AG08396 (cell line): Measurements from ENCODE around the gene KLF12.

Source experiments
- DNase-seq: peaks from one replicate; pipeline ENCODE4 v3.0.0; 2012; ENCODE audit warnings: low spot score, mixed read lengths

KLF12 gene

GRCh38 chr13:74135326-74136083 is 1.3 kb upstream of the KLF12 start:
- peak; percentile 85 for DNase-seq

- DNase-seq = peak; percentile 63
Measured at GRCh38 chr13:74134777-74135325, 647 bp upstream of the KLF12 start.

- peak; percentile 78 for DNase-seq
Measured at GRCh38 chr13:74133657-74134201, 475 bp downstream of the KLF12 start.

- peak; percentile 21 for DNase-seq
Measured at GRCh38 chr13:74132776-74133656, 1.2 kb downstream of the KLF12 start.

- DNase-seq = no peak
Measured at GRCh38 chr13:74132152-74132775, 1.9 kb downstream of the KLF12 start.

- DNase-seq = no peak
Measured at GRCh38 chr13:74131227-74131626, 3.0 kb downstream of the KLF12 start.

- DNase-seq = no peak
Measured at GRCh38 chr13:74129500-74130191, 4.6 kb downstream of the KLF12 start.

- DNase-seq = no peak
Measured at GRCh38 chr13:74128156-74128767, 5.9 kb downstream of the KLF12 start.

- DNase-seq = no peak
Measured at GRCh38 chr13:74118328-74118727, 15.9 kb downstream of the KLF12 start.

- DNase-seq = no peak
Measured at GRCh38 chr13:74117207-74117705, 16.9 kb downstream of the KLF12 start.

GRCh38 chr13:74115133-74115532 is 19.1 kb downstream of the KLF12 start:
- DNase-seq = peak; percentile 26

GRCh38 chr13:74114641-74115040 is 19.6 kb downstream of the KLF12 start:
- DNase-seq = no peak

GRCh38 chr13:74114202-74114601 is 20.0 kb downstream of the KLF12 start:
- DNase-seq = no peak

GRCh38 chr13:74111901-74112824 is 22.0 kb downstream of the KLF12 start:
- DNase-seq = no peak

- DNase-seq = no peak
Measured at GRCh38 chr13:74111399-74111798, 22.8 kb downstream of the KLF12 start.

- DNase-seq = no peak
Measured at GRCh38 chr13:74110053-74110452, 24.2 kb downstream of the KLF12 start.

GRCh38 chr13:74107598-74107997 is 26.6 kb downstream of the KLF12 start:
- DNase-seq = no peak

- DNase-seq = no peak
Measured at GRCh38 chr13:74105871-74106270, 28.3 kb downstream of the KLF12 start.

- DNase-seq = no peak
Measured at GRCh38 chr13:74104661-74105275, 29.4 kb downstream of the KLF12 start.
